NB4 (cell line): ENCODE measurements around the gene LDLRAD4.

Experiments
- CTCF ChIP-seq: IDR thresholded peaks from one replicate; pipeline ENCODE4 v1.5.1; 2012; ENCODE audit warnings: low read depth, low read length
- MYC ChIP-seq: IDR thresholded peaks from 2 replicates; pipeline ENCODE4 v1.6.1; 2011; ENCODE audit warnings: low read depth, low read length
- POLR2A ChIP-seq: IDR thresholded peaks from 2 replicates; pipeline ENCODE4 v1.6.1; 2011; ENCODE audit warnings: mild to moderate bottlenecking; ENCODE audit not compliant: insufficient read length; ENCODE audit errors: extremely low read depth

- no peak for TF ChIP-seq CTCF
- TF ChIP-seq POLR2A = no peak
- no peak for TF ChIP-seq MYC
These were observed 405.3 kb downstream of the LDLRAD4 start for GRCh38 chr18:13623871-13624270.
